Neural progenitor cell (in vitro differentiated cells): ENCODE results near the gene CARD8. TPM values are rescaled to one million over a fixed set of nuclear protein-coding genes. Genes with fewer than 3 reads are reported as not detected.
"Not testable (repeated sequence)": the region's sequence is repeated elsewhere in the genome, so short reads cannot be mapped to it uniquely, and the experiment has no call there.

ENCODE experiments used
- DNase-seq: peaks from one replicate; pipeline ENCODE4 v3.0.0-alpha.2; 2016; ENCODE audit warnings: low spot score
- H2AFZ ChIP-seq: fragments of 200-600 bp; sonication (generic); replicated peaks from 2 replicates; pipeline ENCODE4 v1.6.1; 2016; ENCODE audit warnings: antibody characterized with exemption
- H3F3A ChIP-seq: fragments of 200-600 bp; sonication (generic); 2 replicates; pipeline ENCODE4 v1.6.1; 2016; ENCODE audit warnings: antibody characterized with exemption, low read depth
- H3K27ac ChIP-seq: fragments of 200-600 bp; sonication (generic); 2 replicates; pipeline ENCODE4 v1.5.1; 2016; ENCODE audit warnings: mild to moderate bottlenecking
- H3K27me3 ChIP-seq: fragments of 200-600 bp; sonication (generic); 2 replicates; pipeline ENCODE4 v1.6.1; 2016; ENCODE audit warnings: mild to moderate bottlenecking, moderate library complexity
- H3K36me3 ChIP-seq: fragments of 200-600 bp; sonication (generic); 2 replicates; pipeline ENCODE4 v1.5.1; 2016
- H3K4me1 ChIP-seq: fragments of 200-600 bp; sonication (generic); 2 replicates; pipeline ENCODE4 v1.6.1; 2016; ENCODE audit warnings: mixed run types
- H3K4me2 ChIP-seq: fragments of 200-600 bp; sonication (generic); 2 replicates; pipeline ENCODE4 v1.6.1; 2016
- H3K4me3 ChIP-seq: fragments of 200-600 bp; sonication (generic); 2 replicates; pipeline ENCODE4 v1.5.1; 2016
- H3K79me2 ChIP-seq: fragments of 200-600 bp; sonication (generic); 2 replicates; pipeline ENCODE4 v1.6.1; 2016; ENCODE audit warnings: low read depth
- H3K9ac ChIP-seq: fragments of 200-600 bp; sonication (generic); 2 replicates; pipeline ENCODE4 v1.6.1; 2016
- H3K9me3 ChIP-seq: fragments of 200-600 bp; sonication (generic); 2 replicates; pipeline ENCODE4 v1.5.1; 2016; ENCODE audit warnings: low read depth
- H4K20me1 ChIP-seq: fragments of 200-600 bp; sonication (generic); 2 replicates; pipeline ENCODE4 v1.6.1; 2016; ENCODE audit warnings: low read depth
- H3K27ac Mint-ChIP-seq: 3 replicates; pipeline ENCODE4 v1.8.0; 2021; ENCODE audit warnings: mixed read lengths
- H3K27me3 Mint-ChIP-seq: 2 replicates; pipeline ENCODE4 v1.8.0; 2022; ENCODE audit warnings: low read depth, mild to moderate bottlenecking, inconsistent platforms, moderate library complexity, mixed read lengths; ENCODE audit not compliant: insufficient read depth
- H3K36me3 Mint-ChIP-seq: 3 replicates; pipeline ENCODE4 v1.8.0; 2021; ENCODE audit warnings: mixed read lengths
- H3K4me1 Mint-ChIP-seq: 3 replicates; pipeline ENCODE4 v1.8.0; 2021; ENCODE audit warnings: mixed read lengths
- H3K4me3 Mint-ChIP-seq: 3 replicates; pipeline ENCODE4 v1.8.0; 2021; ENCODE audit warnings: mild to moderate bottlenecking, moderate library complexity, mixed read lengths
- H3K9me3 Mint-ChIP-seq: 3 replicates; pipeline ENCODE4 v1.8.0; 2020; ENCODE audit warnings: mixed read lengths
- EZH2 ChIP-seq: fragments of 200-600 bp; sonication (generic); IDR thresholded peaks from 2 replicates; pipeline ENCODE4 v1.6.1; 2017; ENCODE audit warnings: antibody characterized with exemption, mild to moderate bottlenecking, moderate library complexity
- EZH2phosphoT487 ChIP-seq: fragments of 200-600 bp; sonication (generic); IDR thresholded peaks from 2 replicates; pipeline ENCODE4 v1.6.1; 2017; ENCODE audit warnings: antibody characterized with exemption
- total RNA-seq: library from RNA; depleted of rRNA; stranded (reverse); fragments of >200 nt; gene quantifications from 2 replicates; pipeline ENCODE4 v1.2.3, GENCODE V29; 2015; ENCODE audit warnings: low replicate concordance
- TF ChIP-seq, protein P1 (sequence below): fragments of 200-600 bp; sonication (generic); IDR thresholded peaks from 2 replicates; pipeline ENCODE4 v1.5.1; 2017; ENCODE audit warnings: antibody characterized with exemption, mild to moderate bottlenecking

CARD8 gene
- total RNA-seq, 1 donor from 2014 or later, result 59.7 TPM

- H3K27me3 Mint-ChIP-seq, result peaks cover 6% of the 10 kb centered on the region
Observed at GRCh38 chr19:48296963-48297734, 41.4 kb upstream of the CARD8 start.

DNA sequence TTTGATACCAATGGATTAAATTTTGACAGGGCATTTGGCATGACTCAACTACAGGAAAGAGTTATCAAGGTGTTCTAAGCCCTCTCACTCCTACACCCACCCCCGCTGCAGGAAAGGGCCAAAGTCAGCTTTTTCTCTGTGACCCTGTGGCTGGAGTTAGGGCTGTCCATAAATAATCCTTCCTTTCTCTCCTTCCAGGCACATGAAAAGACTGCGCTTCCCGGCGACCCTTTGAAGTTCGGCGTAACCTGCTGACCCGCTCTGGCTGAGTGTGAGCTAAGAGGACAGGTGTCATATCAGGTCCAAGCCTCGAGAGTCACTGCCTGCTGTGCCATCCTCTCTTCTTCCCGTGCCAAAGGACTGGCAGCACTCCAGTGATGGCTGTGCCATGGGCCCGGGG is 39.7 kb upstream of the CARD8 start:
- Histone ChIP-seq H3K27ac (no peak overlapping the region), H3K4me2 (no peak overlapping the region), H2AFZ (no peak overlapping the region), H3K36me3 (no peaks in the 10 kb centered on the region), H3K4me1 (peaks cover 5% of the 10 kb centered on the region), H3K79me2 (no peaks in the 10 kb centered on the region), H3K9ac (no peak overlapping the region), H3F3A (peaks cover 14% of the 10 kb centered on the region), H3K27me3 (peaks cover 6% of the 10 kb centered on the region), H3K9me3 (no peaks in the 10 kb centered on the region), H3K4me3 (no peak overlapping the region), H4K20me1 (no peaks in the 10 kb centered on the region)
- no peak overlapping the region for H3K4me3 Mint-ChIP-seq
- no peaks in the 10 kb centered on the region for H3K36me3 Mint-ChIP-seq
- peaks cover 6% of the 10 kb centered on the region for H3K27me3 Mint-ChIP-seq
- DNase-seq, result no peak
- no peak for TF ChIP-seq EZH2phosphoT487
- no peak for TF ChIP-seq EZH2
- TF ChIP-seq, protein P1, sequence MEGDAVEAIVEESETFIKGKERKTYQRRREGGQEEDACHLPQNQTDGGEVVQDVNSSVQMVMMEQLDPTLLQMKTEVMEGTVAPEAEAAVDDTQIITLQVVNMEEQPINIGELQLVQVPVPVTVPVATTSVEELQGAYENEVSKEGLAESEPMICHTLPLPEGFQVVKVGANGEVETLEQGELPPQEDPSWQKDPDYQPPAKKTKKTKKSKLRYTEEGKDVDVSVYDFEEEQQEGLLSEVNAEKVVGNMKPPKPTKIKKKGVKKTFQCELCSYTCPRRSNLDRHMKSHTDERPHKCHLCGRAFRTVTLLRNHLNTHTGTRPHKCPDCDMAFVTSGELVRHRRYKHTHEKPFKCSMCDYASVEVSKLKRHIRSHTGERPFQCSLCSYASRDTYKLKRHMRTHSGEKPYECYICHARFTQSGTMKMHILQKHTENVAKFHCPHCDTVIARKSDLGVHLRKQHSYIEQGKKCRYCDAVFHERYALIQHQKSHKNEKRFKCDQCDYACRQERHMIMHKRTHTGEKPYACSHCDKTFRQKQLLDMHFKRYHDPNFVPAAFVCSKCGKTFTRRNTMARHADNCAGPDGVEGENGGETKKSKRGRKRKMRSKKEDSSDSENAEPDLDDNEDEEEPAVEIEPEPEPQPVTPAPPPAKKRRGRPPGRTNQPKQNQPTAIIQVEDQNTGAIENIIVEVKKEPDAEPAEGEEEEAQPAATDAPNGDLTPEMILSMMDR, result no peak
- H3K9me3 Mint-ChIP-seq, result no peaks in the 10 kb centered on the region
- no peak overlapping the region for H3K27ac Mint-ChIP-seq
- peaks cover 9% of the 10 kb centered on the region for H3K4me1 Mint-ChIP-seq

More at GRCh38 chr19:48296963-48297734, 41.4 kb upstream of the CARD8 start:
- Histone ChIP-seq H3K9ac (no peak overlapping the region), H3K4me2 (no peak overlapping the region), H4K20me1 (no peaks in the 10 kb centered on the region), H3F3A (no peaks in the 10 kb centered on the region), H3K79me2 (no peaks in the 10 kb centered on the region), H2AFZ (no peak overlapping the region), H3K27me3 (no peaks in the 10 kb centered on the region), H3K4me3 (no peak overlapping the region), H3K9me3 (no peaks in the 10 kb centered on the region), H3K27ac (no peak overlapping the region), H3K36me3 (no peaks in the 10 kb centered on the region), H3K4me1 (no peaks in the 10 kb centered on the region)
- Mint-ChIP-seq H3K27ac (no peak overlapping the region), H3K4me1 (peaks cover 9% of the 10 kb centered on the region), H3K36me3 (no peaks in the 10 kb centered on the region), H3K9me3 (no peaks in the 10 kb centered on the region), H3K4me3 (no peak overlapping the region)
- DNase-seq, result no peak
- no peak for TF ChIP-seq EZH2
- TF ChIP-seq, protein P1, result no peak
- no peak for TF ChIP-seq EZH2phosphoT487

GRCh38 chr19:48292798-48293197 is 37.1 kb upstream of the CARD8 start:
- peaks cover 15% of the 10 kb centered on the region for H3K4me1 Mint-ChIP-seq
- Histone ChIP-seq H3K9ac (no peak overlapping the region), H3K4me3 (no peak overlapping the region), H4K20me1 (no peaks in the 10 kb centered on the region), H3K9me3 (no peaks in the 10 kb centered on the region), H2AFZ (no peak overlapping the region), H3F3A (peaks cover 25% of the 10 kb centered on the region), H3K27ac (no peak overlapping the region), H3K27me3 (peaks cover 6% of the 10 kb centered on the region), H3K4me2 (no peak overlapping the region), H3K79me2 (no peaks in the 10 kb centered on the region), H3K36me3 (no peaks in the 10 kb centered on the region), H3K4me1 (peaks cover 8% of the 10 kb centered on the region)
- TF ChIP-seq EZH2, result no peak
- TF ChIP-seq, protein P1, result no peak
- no peak for TF ChIP-seq EZH2phosphoT487
- H3K27ac Mint-ChIP-seq, result no peak overlapping the region
- no peaks in the 10 kb centered on the region for H3K9me3 Mint-ChIP-seq
- H3K27me3 Mint-ChIP-seq, result peaks cover 6% of the 10 kb centered on the region
- H3K4me3 Mint-ChIP-seq, result no peak overlapping the region
- peaks cover 8% of the 10 kb centered on the region for H3K36me3 Mint-ChIP-seq
- no peak for DNase-seq

DNA sequence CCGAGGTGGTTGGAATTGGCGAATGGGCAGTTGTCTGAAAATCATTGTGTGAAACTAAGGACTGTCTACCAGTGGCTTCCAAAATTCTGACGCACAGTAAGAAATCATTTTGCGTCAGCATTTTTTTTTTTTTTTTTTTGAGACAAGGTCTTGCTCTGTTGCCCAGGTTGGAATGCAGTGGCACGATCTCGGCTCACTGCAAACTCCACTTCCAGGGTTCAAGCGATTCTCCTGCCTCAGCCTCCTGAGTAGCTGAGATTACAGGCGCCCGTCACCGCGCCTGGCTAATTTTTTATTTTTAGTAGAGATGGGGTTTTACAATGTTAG is 35.7 kb upstream of the CARD8 start:
- not testable (repeated sequence) for H3K4me1 ChIP-seq, H3K4me3 ChIP-seq, H3K79me2 ChIP-seq, H3K27ac ChIP-seq, DNase-seq, H4K20me1 ChIP-seq, H3K9ac ChIP-seq, H3K9me3 ChIP-seq, H3K27me3 Mint-ChIP-seq, H2AFZ ChIP-seq, H3K36me3 ChIP-seq, H3K27me3 ChIP-seq, H3K27ac Mint-ChIP-seq, H3K9me3 Mint-ChIP-seq
- Histone ChIP-seq H3K4me2 (peak overlapping the region; percentile 89), H3F3A (peaks cover 25% of the 10 kb centered on the region)
- peaks cover 17% of the 10 kb centered on the region for H3K36me3 Mint-ChIP-seq
- H3K4me3 Mint-ChIP-seq, result peak overlapping the region; percentile 86
- H3K4me1 Mint-ChIP-seq, result peaks cover 13% of the 10 kb centered on the region
